Measurements from ENCODE around the gene TDRD12. TPM values are rescaled to one million over a fixed set of nuclear protein-coding genes. Genes with fewer than 3 reads are reported as not detected.

The TDRD12 gene, protein sequence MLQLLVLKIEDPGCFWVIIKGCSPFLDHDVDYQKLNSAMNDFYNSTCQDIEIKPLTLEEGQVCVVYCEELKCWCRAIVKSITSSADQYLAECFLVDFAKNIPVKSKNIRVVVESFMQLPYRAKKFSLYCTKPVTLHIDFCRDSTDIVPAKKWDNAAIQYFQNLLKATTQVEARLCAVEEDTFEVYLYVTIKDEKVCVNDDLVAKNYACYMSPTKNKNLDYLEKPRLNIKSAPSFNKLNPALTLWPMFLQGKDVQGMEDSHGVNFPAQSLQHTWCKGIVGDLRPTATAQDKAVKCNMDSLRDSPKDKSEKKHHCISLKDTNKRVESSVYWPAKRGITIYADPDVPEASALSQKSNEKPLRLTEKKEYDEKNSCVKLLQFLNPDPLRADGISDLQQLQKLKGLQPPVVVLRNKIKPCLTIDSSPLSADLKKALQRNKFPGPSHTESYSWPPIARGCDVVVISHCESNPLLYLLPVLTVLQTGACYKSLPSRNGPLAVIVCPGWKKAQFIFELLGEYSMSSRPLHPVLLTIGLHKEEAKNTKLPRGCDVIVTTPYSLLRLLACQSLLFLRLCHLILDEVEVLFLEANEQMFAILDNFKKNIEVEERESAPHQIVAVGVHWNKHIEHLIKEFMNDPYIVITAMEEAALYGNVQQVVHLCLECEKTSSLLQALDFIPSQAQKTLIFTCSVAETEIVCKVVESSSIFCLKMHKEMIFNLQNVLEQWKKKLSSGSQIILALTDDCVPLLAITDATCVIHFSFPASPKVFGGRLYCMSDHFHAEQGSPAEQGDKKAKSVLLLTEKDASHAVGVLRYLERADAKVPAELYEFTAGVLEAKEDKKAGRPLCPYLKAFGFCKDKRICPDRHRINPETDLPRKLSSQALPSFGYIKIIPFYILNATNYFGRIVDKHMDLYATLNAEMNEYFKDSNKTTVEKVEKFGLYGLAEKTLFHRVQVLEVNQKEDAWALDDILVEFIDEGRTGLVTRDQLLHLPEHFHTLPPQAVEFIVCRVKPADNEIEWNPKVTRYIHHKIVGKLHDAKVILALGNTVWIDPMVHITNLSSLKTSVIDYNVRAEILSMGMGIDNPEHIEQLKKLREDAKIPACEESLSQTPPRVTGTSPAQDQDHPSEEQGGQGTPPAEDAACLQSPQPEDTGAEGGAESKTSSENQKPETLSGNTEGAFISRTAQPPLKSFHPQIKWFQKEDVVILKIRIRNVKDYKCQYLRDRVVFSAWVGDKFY (N-terminal part only)
- total RNA-seq, result under 1 TPM; 0.39 to 0.40 TPM

GRCh38 chr19:32719611-32720059 lies at the start of gene TDRD12:
Gene TDRD12, plus strand, starts transcription at chr19:32719767. Its CDS starts 306 bp downstream, at chr19:32720073.

DNA sequence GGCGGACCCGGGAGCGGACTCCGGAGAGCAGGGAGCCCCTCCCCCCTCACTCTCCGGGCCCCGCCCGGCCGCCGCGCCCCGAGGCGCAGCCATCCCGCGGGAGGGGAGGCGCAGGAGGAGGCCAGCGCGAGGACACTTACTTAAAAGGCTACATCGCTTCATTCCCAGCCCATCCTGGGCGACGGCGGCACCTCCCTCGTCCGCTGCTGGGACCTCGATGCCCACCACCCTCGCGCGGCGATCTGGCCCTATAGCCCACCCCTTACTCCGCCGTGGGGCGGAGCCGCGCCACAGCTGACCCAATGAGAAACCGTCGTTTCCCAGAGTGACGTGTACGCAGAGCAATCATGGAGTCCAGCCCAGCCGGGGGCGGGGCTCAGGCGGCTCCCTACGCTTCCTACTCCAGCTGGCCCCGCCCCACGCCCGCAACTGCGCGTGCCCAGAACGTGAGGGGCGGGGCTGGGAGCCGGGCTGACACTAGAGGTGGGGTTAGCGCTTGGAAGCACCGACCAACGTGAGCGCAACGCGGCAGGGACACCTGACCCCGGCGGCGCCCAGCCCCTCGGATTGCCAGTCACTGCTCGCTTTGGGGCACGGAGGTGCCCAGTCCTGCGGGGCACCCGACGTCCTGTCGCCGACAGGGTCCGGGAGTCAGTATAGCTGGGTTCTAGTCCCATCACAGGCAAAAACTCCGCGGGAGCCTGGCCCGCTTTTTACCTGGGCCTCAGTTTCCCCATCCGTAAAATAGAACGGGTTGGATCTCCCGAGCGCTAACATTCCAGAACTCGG lies 44.4 kb upstream of the TDRD12 start, which contains the start of gene ANKRD27:
Gene ANKRD27, minus strand, starts transcription at position 250 of the 789 bp plus-strand sequence. CDS start 16,165 bp downstream, outside the sequence.

GRCh38 chr19:32675720-32676185 lies 43.8 kb upstream of the TDRD12 start, which contains the start of gene RGS9BP:
Gene RGS9BP, plus strand, starts transcription at chr19:32675848. Its CDS starts 416 bp downstream, at chr19:32676264.

DNA sequence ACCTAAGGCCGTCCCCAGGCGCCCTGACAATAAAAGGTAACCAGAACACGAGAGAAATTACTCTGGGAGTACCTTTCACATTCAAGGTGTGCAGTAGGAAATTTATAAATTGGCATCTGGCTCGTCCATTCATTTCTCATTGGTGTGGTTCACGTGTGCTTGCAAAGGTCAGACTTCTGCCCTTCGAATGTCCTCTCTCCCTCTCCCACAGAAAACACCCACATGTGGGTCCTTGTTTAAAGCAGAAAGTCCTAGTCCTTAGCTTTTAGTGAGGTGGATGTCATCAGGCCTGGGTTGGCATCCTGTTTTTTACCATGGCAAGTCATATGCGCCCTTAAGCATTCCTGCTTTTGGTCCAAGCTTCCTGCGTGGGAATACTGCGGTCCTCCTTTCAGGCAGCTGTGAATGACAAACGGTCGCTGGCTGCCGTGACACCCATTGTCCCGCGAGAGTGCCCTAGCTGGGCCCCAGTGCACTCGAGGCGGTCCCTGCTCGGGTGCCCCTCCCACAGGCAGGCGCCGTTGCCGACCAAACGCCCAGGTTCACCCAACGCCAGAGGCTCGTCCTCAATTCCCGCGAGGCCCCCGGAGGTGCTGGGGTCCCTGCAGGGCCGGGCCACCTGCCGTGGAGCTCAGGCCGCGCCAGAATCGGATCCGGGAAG lies 28.1 kb upstream of the TDRD12 start, which contains the start of gene NUDT19:
Gene NUDT19, plus strand, starts transcription at position 531 of the 661 bp plus-strand sequence. CDS start 140 bp downstream, outside the sequence.

GRCh38 chr19:32869369-32869965 lies 149.9 kb downstream of the TDRD12 start, which contains the start of gene SLC7A9:
Gene SLC7A9, minus strand, starts transcription at chr19:32869767. Its CDS starts 1,233 bp downstream, at chr19:32868534.

Other genes starting within 250 kb of the TDRD12 start
- 100 to 1,000 TPM; 106 to 107 TPM for gene PDCD5, start 138.6 kb upstream of the TDRD12 start, total RNA-seq
- 10 to 100 TPM; 40.6 to 45.3 TPM for gene ANKRD27, start 44.6 kb upstream of the TDRD12 start, total RNA-seq
- gene RGS9BP, start 43.9 kb upstream of the TDRD12 start, total RNA-seq, result under 1 TPM; 0.22 to 0.25 TPM
- 10 to 100 TPM; 15.3 to 15.5 TPM for gene NUDT19, start 27.9 kb upstream of the TDRD12 start, total RNA-seq
- under 1 TPM in 1 of 2 experiments, not detected in 1; 0.17 TPM for gene SLC7A9, start 150.0 kb downstream of the TDRD12 start, total RNA-seq